Sigmoid colon (tissue), 7 donors: ENCODE data around the gene SCARB1. TPM values are rescaled to one million over a fixed set of nuclear protein-coding genes. Genes with fewer than 3 reads are reported as not detected.
"Not testable (repeated sequence)": the region's sequence is repeated elsewhere in the genome, so short reads cannot be mapped to it uniquely, and the experiment has no call there.

Source experiments
- DNase-seq: peaks from one replicate; pipeline ENCODE4 v3.0.0-alpha.2; 2019
- H3K27ac ChIP-seq, 4 donors: fragments of 200-600 bp; sonication (generic); one replicate each; pipeline ENCODE4 v1.5.1; 2016 to 2019; ENCODE audit warnings: mild to moderate bottlenecking in 1 of 4
- H3K27me3 ChIP-seq, 3 donors: fragments of 200-600 bp; sonication (generic); one replicate each; pipeline ENCODE4 v1.5.1; 2019; ENCODE audit warnings: mild to moderate bottlenecking in 1 of 3
- H3K36me3 ChIP-seq, 4 donors: fragments of 200-600 bp; sonication (generic); one replicate each; pipeline ENCODE4 v1.5.1; 2016 to 2019
- H3K4me1 ChIP-seq, 4 donors: fragments of 200-600 bp; sonication (generic); one replicate each; pipeline ENCODE4 v1.5.1; 2017 to 2019
- H3K4me3 ChIP-seq, 4 donors: fragments of 200-600 bp; sonication (generic); one replicate each; pipeline ENCODE4 v1.5.1; 2017 to 2019; ENCODE audit warnings: mild to moderate bottlenecking in 2 of 4, moderate library complexity in 1 of 4
- H3K9me3 ChIP-seq, 4 donors: fragments of 200-600 bp in 3 of 4; sonication (generic) in 3 of 4; one replicate each; pipeline versions ENCODE4 v1.5.1 to v1.6.1; 2013 to 2019
- EP300 ChIP-seq, 4 donors: sonication (generic); formaldehyde crosslinking; IDR thresholded peaks; one replicate each; pipeline ENCODE4 v1.6.1; 2017; ENCODE audit warnings: antibody characterized with exemption in 4 of 4
- POLR2A ChIP-seq, 2 donors: fragments of 450-650 bp; IDR thresholded peaks; one replicate each; pipeline ENCODE4 v1.6.1; 2016; ENCODE audit warnings: antibody characterized with exemption in 2 of 2, mild to moderate bottlenecking in 2 of 2, moderate library complexity in 2 of 2
- POLR2AphosphoS5 ChIP-seq, 4 donors: sonication (generic); formaldehyde crosslinking; IDR thresholded peaks; one replicate each; pipeline ENCODE4 v1.6.1; 2017; ENCODE audit warnings: antibody characterized with exemption in 4 of 4
- WGBS, 2 donors: extraction: QIAGEN DNeasy Blood & Tissue Kit; methylation state at CpG; one replicate each; pipeline ENCODE4 v1.1.7; 2013; 5-methylcytosine and 5-hydroxymethylcytosine counted together
- intact Hi-C: fragments of 100-400 bp; cut with DNase I; formaldehyde crosslinking; loops from one replicate; pipeline ENCODE4 v1.15.1; 2023
- polyA plus RNA-seq, 3 donors: library from polyadenylated mRNA; stranded (reverse); fragments of 200-250 nt; gene quantifications; one replicate each; pipeline ENCODE4 v1.2.3, GENCODE V29; 2013
- total RNA-seq, 4 donors: library from RNA; depleted of rRNA; stranded (reverse); fragments of >200 nt; gene quantifications; one replicate each; pipeline ENCODE4 v1.1.0, GENCODE V29; 2016
- TF ChIP-seq, protein P1 (sequence below), 4 experiments: fragments of 450-650 bp in 3 of 4; fragments of 200-600 bp in 1 of 4; IDR thresholded peaks; one replicate each; pipeline ENCODE4 v1.5.1; 2016 to 2019; ENCODE audit warnings: antibody characterized with exemption in 4 of 4, mild to moderate bottlenecking in 3 of 4, moderate library complexity in 2 of 4
- donor health status: healthy with polysubstance abuse.
- donor health status: Bipolar disorder and iron deficiency.
- donor health status: healthy.

Gene SCARB1, protein sequence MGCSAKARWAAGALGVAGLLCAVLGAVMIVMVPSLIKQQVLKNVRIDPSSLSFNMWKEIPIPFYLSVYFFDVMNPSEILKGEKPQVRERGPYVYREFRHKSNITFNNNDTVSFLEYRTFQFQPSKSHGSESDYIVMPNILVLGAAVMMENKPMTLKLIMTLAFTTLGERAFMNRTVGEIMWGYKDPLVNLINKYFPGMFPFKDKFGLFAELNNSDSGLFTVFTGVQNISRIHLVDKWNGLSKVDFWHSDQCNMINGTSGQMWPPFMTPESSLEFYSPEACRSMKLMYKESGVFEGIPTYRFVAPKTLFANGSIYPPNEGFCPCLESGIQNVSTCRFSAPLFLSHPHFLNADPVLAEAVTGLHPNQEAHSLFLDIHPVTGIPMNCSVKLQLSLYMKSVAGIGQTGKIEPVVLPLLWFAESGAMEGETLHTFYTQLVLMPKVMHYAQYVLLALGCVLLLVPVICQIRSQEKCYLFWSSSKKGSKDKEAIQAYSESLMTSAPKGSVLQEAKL
- 10 to 100 TPM in 3 of 4 donors, 1 to 10 TPM in 1; 5.7 to 12.8 (median 10.8) TPM for total RNA-seq
- polyA plus RNA-seq = 10 to 100 TPM in 2 of 3 donors, 1 to 10 TPM in 1; 4.2 to 36.4 (median 16.2) TPM

DNA sequence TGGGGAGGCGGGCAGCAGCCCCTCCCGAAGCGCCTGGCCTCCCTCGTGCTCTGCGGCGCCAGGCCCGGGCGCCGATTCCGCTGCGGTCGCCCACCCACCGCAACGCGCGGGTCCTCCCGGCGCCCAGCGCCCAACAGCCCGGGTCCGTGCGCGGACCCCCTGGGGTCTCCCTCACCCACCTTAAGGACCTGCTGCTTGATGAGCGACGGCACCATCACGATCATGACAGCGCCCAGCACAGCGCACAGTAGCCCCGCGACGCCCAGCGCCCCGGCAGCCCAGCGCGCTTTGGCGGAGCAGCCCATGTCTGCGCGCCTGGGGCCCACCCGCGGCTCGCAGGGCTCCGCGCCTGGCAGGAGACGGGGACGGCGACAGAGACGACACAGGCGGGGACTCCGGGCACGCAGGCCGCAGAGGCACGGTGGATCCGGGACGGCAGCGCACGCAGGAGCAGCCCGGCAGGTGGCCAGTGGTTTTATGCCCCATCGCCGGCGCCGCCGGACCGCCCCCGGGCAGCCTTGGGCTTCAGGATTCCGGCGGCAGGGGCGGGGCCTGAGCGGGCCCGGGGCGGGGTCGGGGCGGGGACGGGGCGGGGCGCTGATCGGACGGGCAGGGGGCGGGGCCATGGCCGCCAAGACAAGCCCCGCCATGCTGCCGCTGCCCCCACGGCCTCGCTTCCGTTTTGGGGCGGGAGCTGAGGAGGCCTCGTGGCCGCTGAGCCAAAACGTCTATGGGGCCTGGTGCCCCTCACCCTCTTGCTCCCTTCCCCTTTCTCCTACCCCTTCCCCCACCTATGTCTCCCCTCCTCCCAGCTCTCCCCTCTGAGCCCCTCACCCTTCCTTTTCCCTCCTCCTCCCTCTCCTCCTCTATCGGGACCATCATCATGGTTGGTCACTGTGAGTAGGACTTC lies at the start of gene SCARB1:
Gene SCARB1, minus strand, starts transcription at position 449 of the 910 bp plus-strand sequence. Its CDS starts 144 bp downstream, at position 305.
- intact Hi-C loops = loop anchor here (5.0 kb wide), 1 partner anchor 39 kb away; no protein-coding TSS in a partner anchor
- H3K9me3 ChIP-seq = no peaks in the 10 kb centered on the region
- whole genome bisulfite sequencing, 2 donors = 1% methylated on average over 89 of the region's 89 CpGs
- TF ChIP-seq, protein P1, sequence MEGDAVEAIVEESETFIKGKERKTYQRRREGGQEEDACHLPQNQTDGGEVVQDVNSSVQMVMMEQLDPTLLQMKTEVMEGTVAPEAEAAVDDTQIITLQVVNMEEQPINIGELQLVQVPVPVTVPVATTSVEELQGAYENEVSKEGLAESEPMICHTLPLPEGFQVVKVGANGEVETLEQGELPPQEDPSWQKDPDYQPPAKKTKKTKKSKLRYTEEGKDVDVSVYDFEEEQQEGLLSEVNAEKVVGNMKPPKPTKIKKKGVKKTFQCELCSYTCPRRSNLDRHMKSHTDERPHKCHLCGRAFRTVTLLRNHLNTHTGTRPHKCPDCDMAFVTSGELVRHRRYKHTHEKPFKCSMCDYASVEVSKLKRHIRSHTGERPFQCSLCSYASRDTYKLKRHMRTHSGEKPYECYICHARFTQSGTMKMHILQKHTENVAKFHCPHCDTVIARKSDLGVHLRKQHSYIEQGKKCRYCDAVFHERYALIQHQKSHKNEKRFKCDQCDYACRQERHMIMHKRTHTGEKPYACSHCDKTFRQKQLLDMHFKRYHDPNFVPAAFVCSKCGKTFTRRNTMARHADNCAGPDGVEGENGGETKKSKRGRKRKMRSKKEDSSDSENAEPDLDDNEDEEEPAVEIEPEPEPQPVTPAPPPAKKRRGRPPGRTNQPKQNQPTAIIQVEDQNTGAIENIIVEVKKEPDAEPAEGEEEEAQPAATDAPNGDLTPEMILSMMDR (IDR thresholded peaks at IDR 0.05) = no peak
- TF ChIP-seq POLR2AphosphoS5 (IDR thresholded peaks at IDR 0.05) = peak in 3 of 4 donors; percentile 49 to 72 (median 51)
- H3K27ac ChIP-seq = peak within 1 kb of the TSS; percentile 55 to 77 (median 63)
- peak; percentile 89 for DNase-seq
- peak within 1 kb of the TSS; percentile 57 to 86 (median 74) for H3K4me3 ChIP-seq
- H3K36me3 ChIP-seq = no peaks in the 10 kb centered on the region
- peaks cover 0 to 29% (median 20%) of the 10 kb centered on the region in 4 donors for H3K4me1 ChIP-seq
- no peaks in the 10 kb centered on the region for H3K27me3 ChIP-seq

DNA sequence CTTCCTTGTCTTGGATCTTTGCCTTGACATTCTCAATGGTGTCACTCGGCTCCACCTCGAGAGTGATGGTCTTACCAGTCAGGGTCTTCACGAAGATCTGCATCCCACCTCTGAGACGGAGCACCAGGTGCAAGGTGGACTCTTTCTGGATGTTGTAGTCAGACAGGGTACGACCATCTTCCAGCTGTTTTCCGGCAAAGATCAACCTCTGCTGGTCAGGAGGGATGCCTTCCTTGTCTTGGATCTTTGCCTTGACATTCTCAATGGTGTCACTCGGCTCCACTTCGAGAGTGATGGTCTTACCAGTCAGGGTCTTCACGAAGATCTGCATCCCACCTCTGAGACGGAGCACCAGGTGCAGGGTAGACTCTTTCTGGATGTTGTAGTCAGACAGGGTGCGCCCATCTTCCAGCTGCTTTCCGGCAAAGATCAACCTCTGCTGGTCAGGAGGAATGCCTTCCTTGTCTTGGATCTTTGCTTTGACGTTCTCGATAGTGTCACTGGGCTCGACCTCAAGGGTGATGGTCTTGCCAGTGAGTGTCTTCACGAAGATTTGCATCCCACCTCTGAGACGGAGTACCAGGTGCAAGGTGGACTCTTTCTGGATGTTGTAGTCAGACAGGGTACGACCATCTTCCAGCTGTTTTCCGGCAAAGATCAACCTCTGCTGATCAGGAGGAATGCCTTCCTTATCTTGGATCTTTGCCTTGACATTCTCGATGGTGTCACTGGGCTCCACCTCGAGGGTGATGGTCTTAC lies 49.0 kb upstream of the SCARB1 start:
- not testable (repeated sequence) for H3K9me3 ChIP-seq, H3K27me3 ChIP-seq
- H3K27ac ChIP-seq = peak overlapping the region; percentile 93 to 100 (median 98)
- intact Hi-C loops = loop anchor here (10.0 kb wide), 1 partner anchor 528 kb away; no protein-coding TSS in a partner anchor
- WGBS, 2 donors = 21 to 70% methylated on average over 19 to 20 of the region's 21 CpGs
- H3K36me3 ChIP-seq = peaks cover 10 to 33% (median 18%) of the 10 kb centered on the region in 4 donors
- H3K4me3 ChIP-seq = peak overlapping the region; percentile 92 to 99 (median 96)
- peak; percentile 31 to 76 (median 55) for TF ChIP-seq POLR2AphosphoS5 (IDR thresholded peaks at IDR 0.05)
- DNase-seq = peak; percentile 66
- peaks cover 5 to 59% (median 54%) of the 10 kb centered on the region in 4 donors for H3K4me1 ChIP-seq

GRCh38 chr12:124911521-124911920 lies 47.9 kb upstream of the SCARB1 start:
- TF ChIP-seq POLR2AphosphoS5 (IDR thresholded peaks at IDR 0.05) = peak in 1 of 4 donors; percentile 27
- H3K9me3 ChIP-seq, H3K27me3 ChIP-seq, DNase-seq: not testable (repeated sequence)
- peak overlapping the region; percentile 59 to 69 (median 68) for H3K27ac ChIP-seq
- peaks cover 4 to 54% (median 50%) of the 10 kb centered on the region in 4 donors for H3K4me1 ChIP-seq
- H3K36me3 ChIP-seq = peaks cover 10 to 33% (median 18%) of the 10 kb centered on the region in 4 donors
- peak overlapping the region in 3 of 4 donors; percentile 22 to 44 (median 29) for H3K4me3 ChIP-seq
- 42 to 74% methylated on average over 6 of the region's 6 CpGs for WGBS, 2 donors
- intact Hi-C loops = loop anchor here (10.0 kb wide), 1 partner anchor 527 kb away; no protein-coding TSS in a partner anchor

DNA sequence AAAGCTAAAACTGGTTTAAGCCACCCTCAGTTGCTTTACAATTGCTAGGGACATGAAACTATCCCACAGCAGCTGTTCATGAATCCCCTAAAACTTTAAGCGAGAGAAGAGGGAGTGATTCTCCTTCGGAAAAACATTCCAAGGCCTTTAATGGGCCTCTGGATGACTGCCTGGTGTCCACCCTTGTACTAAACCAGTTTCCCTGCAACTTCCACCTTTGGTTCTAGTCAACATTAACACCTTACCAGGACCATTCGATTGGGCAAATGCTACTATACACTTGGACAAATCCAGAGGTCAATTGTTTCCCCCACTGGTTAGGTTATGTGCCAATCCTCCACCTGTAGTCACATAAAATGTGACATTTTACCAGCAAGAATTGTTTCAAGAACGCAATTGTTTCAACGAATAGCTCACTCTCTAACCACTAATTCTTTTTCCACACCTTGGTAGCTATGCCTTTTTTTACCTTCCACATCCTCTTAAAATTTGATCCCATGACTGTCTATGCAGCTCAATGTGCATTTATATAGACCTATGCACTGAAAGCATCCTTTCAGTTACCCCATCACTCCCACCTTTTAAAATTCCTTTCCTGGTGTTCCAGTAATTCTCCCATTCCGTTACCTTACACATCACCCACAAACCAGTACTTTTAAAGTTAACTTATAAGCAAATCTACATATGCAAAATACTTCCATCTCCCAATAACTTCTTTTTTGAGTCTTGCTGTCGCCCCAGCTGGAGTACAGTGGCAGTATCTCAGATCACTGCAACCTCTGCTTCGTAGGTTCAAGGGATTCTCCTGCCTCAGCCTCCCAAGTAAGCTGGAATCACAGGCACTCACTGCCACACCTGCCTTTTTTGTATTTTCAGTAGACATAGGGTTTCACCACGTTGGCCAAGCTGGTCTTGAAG lies 47.2 kb upstream of the SCARB1 start:
- H3K27me3 ChIP-seq = no peaks in the 10 kb centered on the region
- H3K9me3 ChIP-seq = no peaks in the 10 kb centered on the region
- peak overlapping the region; percentile 1 to 44 (median 22) for H3K4me3 ChIP-seq
- intact Hi-C loops = loop anchor here (10.0 kb wide), 1 partner anchor 526 kb away; no protein-coding TSS in a partner anchor
- DNase-seq = no peak
- peaks cover 10 to 33% (median 18%) of the 10 kb centered on the region in 4 donors for H3K36me3 ChIP-seq
- TF ChIP-seq, protein P1 (IDR thresholded peaks at IDR 0.05) = no peak
- TF ChIP-seq POLR2AphosphoS5 (IDR thresholded peaks at IDR 0.05) = peak; percentile 58 to 76 (median 70)
- peak; percentile 9 to 39 for TF ChIP-seq POLR2A (IDR thresholded peaks at IDR 0.05)
- no peak for TF ChIP-seq EP300 (IDR thresholded peaks at IDR 0.05)
- WGBS, 2 donors = 49 to 74% methylated on average over 9 of the region's 9 CpGs
- H3K27ac ChIP-seq = peak overlapping the region; percentile 59 to 69 (median 68)
- H3K4me1 ChIP-seq = peaks cover 4 to 52% (median 44%) of the 10 kb centered on the region in 4 donors
